ENCODE measurements around the gene HSPA1B.

- TF ChIP-seq POLR2A (IDR thresholded peaks at IDR 0.05), result no peak
- TF ChIP-seq, protein P1, sequence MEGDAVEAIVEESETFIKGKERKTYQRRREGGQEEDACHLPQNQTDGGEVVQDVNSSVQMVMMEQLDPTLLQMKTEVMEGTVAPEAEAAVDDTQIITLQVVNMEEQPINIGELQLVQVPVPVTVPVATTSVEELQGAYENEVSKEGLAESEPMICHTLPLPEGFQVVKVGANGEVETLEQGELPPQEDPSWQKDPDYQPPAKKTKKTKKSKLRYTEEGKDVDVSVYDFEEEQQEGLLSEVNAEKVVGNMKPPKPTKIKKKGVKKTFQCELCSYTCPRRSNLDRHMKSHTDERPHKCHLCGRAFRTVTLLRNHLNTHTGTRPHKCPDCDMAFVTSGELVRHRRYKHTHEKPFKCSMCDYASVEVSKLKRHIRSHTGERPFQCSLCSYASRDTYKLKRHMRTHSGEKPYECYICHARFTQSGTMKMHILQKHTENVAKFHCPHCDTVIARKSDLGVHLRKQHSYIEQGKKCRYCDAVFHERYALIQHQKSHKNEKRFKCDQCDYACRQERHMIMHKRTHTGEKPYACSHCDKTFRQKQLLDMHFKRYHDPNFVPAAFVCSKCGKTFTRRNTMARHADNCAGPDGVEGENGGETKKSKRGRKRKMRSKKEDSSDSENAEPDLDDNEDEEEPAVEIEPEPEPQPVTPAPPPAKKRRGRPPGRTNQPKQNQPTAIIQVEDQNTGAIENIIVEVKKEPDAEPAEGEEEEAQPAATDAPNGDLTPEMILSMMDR (IDR thresholded peaks at IDR 0.05), result no peak
- no peak for TF ChIP-seq EP300 (IDR thresholded peaks at IDR 0.05)
Measured at GRCh38 chr6:31851485-31851832, 23.9 kb downstream of the HSPA1B start.

Data from tibial nerve (tissue), 4 donors.